Muscle of back (tissue), 11 donors: ENCODE results near the gene POU2F3. TPM values are rescaled to one million over a fixed set of nuclear protein-coding genes. Genes with fewer than 3 reads are reported as not detected.

ENCODE experiments used
- DNase-seq, 3 donors: peaks; one replicate each; pipeline versions ENCODE4 v3.0.0 to v3.0.0-alpha.2; 2013
- polyA plus RNA-seq, 10 donors: library from polyadenylated mRNA; unstranded; fragments of 120-200 nt; gene quantifications; one replicate each; pipeline ENCODE4 v1.2.1, GENCODE V29; 2013; ENCODE audit not compliant: insufficient read length in 10 of 10

The POU2F3 gene
- polyA plus RNA-seq, 10 donors = 0.09 to 10.8 (median 0.38) TPM

- peak in 2 of 3 donors; percentile 42 to 58 for DNase-seq
Measured at GRCh38 chr11:120316880-120317688, 77.1 kb downstream of the POU2F3 start.

- no peak for DNase-seq
Measured at GRCh38 chr11:120317689-120318480, 77.9 kb downstream of the POU2F3 start.

GRCh38 chr11:120318906-120319305 lies 79.0 kb downstream of the POU2F3 start:
- no peak for DNase-seq

- peak; percentile 50 to 91 (median 71) for DNase-seq
Measured at GRCh38 chr11:120324932-120325810, 85.2 kb downstream of the POU2F3 start, which contains the start of gene TLCD5. Gene TLCD5, plus strand, starts transcription at chr11:120325299. Its CDS starts 2,143 bp downstream, at chr11:120327442.

- DNase-seq = no peak
Measured at GRCh38 chr11:120326228-120326627, 86.3 kb downstream of the POU2F3 start.

GRCh38 chr11:120326845-120327281 lies 86.9 kb downstream of the POU2F3 start:
- DNase-seq = no peak

GRCh38 chr11:120327311-120327710 lies 87.4 kb downstream of the POU2F3 start:
- DNase-seq = no peak

GRCh38 chr11:120329556-120329955 lies 89.6 kb downstream of the POU2F3 start:
- DNase-seq = no peak

- no peak for DNase-seq
Measured at GRCh38 chr11:120330045-120330444, 90.1 kb downstream of the POU2F3 start.

GRCh38 chr11:120331301-120331996 lies 91.5 kb downstream of the POU2F3 start:
- DNase-seq = peak in 2 of 3 donors; percentile 38 to 81

- DNase-seq = no peak
Measured at GRCh38 chr11:120332822-120333716, 93.1 kb downstream of the POU2F3 start.

- DNase-seq = no peak
Measured at GRCh38 chr11:120333801-120334200, 93.9 kb downstream of the POU2F3 start.

GRCh38 chr11:120334332-120334731 lies 94.4 kb downstream of the POU2F3 start:
- DNase-seq = no peak

- peak; percentile 87 to 91 (median 90) for DNase-seq
Measured at GRCh38 chr11:120334894-120335462, 95.0 kb downstream of the POU2F3 start.

- no peak for DNase-seq
Measured at GRCh38 chr11:120335556-120335907, 95.6 kb downstream of the POU2F3 start.

- DNase-seq = peak; percentile 98 to 99 (median 98)
Measured at GRCh38 chr11:120335908-120336640, 96.1 kb downstream of the POU2F3 start, which contains the start of gene ARHGEF12. Gene ARHGEF12, plus strand, starts transcription at chr11:120336413. Its CDS starts 831 bp downstream, at chr11:120337244.

- peak in 1 of 3 donors; percentile 56 for DNase-seq
Measured at GRCh38 chr11:120336641-120337354, 96.9 kb downstream of the POU2F3 start.
